8988T (cell line): ENCODE results near the gene PDE1C.

Experiments
- DNase-seq: peaks from one replicate; pipeline ENCODE4 v3.0.0; 2011

Gene PDE1C

GRCh38 chr7:31935124-31936054 lies 134.8 kb downstream of the PDE1C start:
- DNase-seq: no peak

GRCh38 chr7:31934551-31934950 lies 135.7 kb downstream of the PDE1C start:
- no peak for DNase-seq

DNA sequence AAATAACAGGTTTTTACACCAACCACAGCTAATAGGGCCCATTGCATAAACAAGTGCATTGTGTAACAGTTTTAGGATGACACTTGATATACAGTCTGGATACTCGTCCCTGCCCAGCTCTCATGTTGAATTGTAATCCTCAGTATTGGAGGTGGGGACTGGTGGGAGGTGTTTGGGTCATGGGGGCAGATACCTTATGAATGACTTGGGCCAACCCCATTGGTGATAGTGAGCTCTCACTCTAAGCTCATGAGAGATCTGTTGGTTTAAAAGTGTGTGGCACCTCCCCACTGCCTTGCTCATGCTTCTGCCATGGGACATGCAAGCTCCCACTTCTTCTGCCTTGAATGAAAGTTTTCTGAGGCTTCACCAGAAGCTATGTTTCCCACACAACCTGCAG lies 136.7 kb downstream of the PDE1C start:
- no peak for DNase-seq

- DNase-seq: no peak
Measured at GRCh38 chr7:31926991-31927584, 143.1 kb downstream of the PDE1C start.

DNA sequence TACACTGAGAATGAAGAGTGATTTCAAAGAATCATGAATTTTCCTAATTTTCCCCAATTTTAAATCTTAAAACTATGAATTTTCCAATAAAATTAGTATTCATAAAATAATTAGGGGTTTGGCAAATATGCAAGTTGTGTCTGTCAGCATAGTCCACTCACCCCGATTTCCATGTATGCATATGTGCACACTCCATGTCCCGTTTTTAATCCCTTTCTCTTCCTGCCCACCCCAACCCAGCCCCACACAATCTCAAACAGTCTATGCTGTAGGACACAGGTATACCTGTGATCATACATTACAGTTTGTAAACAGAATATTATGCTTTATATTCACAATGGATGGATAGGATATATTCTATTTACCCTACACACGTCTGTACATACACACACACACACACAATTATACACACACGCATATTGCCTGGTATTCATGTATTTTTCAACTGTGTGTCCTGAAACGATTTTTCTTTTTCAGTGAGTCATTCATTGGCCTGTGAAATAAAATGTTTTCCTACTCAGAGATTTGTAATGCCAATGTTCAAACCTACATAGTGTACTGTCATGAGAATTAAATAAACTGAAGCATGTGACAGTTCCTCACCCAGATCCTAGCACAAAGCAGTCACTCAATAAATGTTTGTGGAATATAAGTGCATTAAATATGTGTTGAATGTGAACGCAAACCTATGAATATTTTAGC lies 144.3 kb downstream of the PDE1C start:
- no peak for DNase-seq

DNA sequence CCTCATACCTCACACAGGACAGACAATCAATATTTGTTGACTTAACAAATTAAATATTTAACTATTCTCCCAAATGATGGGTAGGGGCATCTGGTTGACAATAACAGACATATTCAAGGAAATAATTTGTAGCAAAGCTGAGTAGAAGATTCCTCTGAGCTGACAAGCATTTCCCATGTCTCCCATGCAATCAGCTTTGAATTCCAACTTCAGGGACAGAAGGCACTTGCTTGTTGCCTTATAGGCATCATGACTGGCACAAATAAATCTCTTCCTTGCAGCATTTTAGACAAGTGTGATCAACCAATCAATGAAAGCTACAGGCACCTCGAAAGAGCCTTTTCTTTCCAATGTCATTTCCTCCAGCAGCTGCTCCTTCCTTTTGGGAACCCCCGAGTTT lies 146.0 kb downstream of the PDE1C start:
- no peak for DNase-seq

GRCh38 chr7:31922848-31923247 lies 147.4 kb downstream of the PDE1C start:
- DNase-seq: no peak

GRCh38 chr7:31921047-31921446 lies 149.2 kb downstream of the PDE1C start:
- DNase-seq: no peak

- DNase-seq: no peak
Measured at GRCh38 chr7:31919678-31920369, 150.4 kb downstream of the PDE1C start.

DNA sequence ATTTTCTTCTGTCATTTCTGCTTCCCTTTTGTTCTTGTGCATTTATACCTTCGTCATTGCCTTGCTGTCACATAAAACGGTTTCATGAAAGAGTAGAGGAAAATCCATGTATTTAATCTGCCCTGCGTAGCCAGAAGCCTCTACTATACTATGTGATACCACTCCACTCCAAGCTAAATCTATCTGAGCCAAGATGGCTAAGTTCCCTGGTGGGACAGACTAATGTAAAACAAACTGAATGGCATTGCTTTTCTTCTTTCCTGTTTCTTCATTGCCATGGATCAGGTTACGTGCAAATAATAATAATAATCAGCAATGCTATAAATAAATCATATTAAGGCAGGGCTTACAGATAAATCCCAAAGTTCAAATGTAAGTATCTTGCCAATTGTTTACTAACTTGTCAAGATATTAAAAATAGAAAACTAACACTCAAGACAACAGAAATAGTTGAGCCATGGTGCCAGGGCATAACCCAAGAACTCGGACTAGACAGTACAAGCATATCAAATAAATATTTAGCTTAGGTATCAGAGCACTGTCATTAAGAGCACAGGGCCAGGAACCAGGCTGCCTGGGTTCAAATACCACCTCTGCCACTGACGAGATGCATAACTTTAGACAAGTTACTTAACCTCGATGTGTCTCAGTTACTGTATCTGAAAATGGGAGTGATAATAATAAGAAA lies 151.4 kb downstream of the PDE1C start:
- no peak for DNase-seq

GRCh38 chr7:31917256-31917655 lies 153.0 kb downstream of the PDE1C start:
- no peak for DNase-seq

- no peak for DNase-seq
Measured at GRCh38 chr7:31910191-31910590, 160.0 kb downstream of the PDE1C start.

- no peak for DNase-seq
Measured at GRCh38 chr7:31906479-31907171, 163.6 kb downstream of the PDE1C start.

GRCh38 chr7:31903962-31904361 lies 166.2 kb downstream of the PDE1C start:
- DNase-seq: no peak

GRCh38 chr7:31899356-31899927 lies 170.8 kb downstream of the PDE1C start:
- DNase-seq: no peak

DNA sequence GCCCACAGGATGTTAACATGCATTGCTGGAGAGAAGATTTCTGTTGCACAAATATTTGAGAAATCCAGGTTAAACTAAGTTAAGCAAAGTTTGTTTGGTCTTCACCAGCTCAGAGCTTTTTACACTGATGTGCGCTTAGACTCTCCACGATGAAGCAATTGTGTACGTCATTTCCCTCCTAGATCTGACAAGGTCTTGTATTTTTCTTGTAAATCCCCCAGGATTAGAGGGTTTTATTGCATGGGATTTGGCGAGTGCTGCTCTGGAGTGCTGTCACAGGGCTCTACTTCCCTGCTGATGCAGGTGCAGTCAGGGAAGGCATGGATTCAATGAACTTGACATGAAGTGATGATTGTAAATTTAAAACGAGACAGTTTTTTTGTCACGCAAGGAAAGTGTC lies 173.3 kb downstream of the PDE1C start:
- no peak for DNase-seq

- no peak for DNase-seq
Measured at GRCh38 chr7:31894308-31894707, 175.9 kb downstream of the PDE1C start.

DNA sequence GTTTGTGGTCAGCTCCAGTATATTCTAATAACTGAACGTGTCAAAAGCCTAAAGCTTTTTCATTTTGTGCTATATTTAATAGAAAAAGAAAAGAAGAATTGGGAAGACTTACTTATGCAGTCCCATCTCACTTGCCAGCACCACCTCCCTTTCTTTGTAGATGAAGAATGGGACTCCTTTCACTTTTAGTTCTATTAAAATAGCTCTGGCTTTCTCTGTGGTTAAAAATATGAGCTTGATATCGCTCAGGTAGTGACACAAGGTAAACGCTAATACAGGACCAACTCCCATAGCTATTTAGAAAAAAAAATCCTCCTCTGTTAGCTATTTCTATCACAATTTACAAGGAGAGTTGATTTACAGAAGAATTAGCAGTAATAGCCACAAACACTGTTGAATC lies 176.8 kb downstream of the PDE1C start:
- no peak for DNase-seq

DNA sequence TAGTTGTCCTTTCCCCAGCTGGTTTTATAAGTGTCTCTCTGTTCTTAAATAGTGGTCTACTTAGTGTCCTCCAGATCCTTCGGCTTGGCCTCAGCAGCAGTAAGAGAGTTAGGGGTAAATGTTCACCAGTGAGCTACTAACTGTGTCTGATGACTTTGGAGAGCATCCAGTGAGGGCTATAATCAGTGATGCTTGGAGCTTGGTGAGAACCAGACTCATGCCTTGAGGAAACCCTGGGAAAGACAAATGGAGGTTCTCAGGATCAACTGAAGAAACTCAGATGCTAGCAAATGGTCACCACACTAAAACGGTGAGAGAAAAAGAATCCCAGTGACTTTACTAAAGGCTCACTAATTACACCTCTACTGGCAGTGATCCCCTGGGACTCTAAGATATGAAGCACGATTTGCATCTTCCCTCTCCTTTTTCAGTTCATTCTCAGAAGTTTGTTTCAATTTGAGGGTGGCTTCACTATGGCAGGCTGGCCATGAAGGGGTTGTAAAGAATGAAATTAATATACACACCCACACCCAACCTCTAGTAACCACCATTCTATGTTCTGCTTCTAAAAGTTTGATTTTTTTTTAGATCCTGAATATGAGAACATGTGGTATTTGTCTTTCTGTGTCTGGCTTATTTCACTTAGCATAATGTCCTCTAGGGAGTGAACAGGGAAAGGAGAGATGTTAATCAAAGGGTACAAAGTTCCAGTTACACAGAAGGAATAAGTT lies 177.9 kb downstream of the PDE1C start:
- no peak for DNase-seq

GRCh38 chr7:31890766-31891165 lies 179.4 kb downstream of the PDE1C start:
- no peak for DNase-seq

- DNase-seq: no peak
Measured at GRCh38 chr7:31890198-31890597, 180.0 kb downstream of the PDE1C start.
